Stomach (tissue), 4 donors: ENCODE results near the gene INPP5J.

ENCODE experiments used
- POLR2A ChIP-seq, 4 donors: fragments of 450-650 bp; IDR thresholded peaks; one replicate each; pipeline ENCODE4 v1.6.1; 2016; ENCODE audit warnings: antibody characterized with exemption in 4 of 4, control low read depth in 2 of 4, mild to moderate bottlenecking in 1 of 4, moderate library complexity in 1 of 4
- TF ChIP-seq, protein P1 (sequence below), 7 experiments: fragments of 450-650 bp in 4 of 7; fragments of 200-600 bp in 3 of 7; sonication (generic) in 3 of 7; IDR thresholded peaks; one replicate each; pipeline ENCODE4 v1.5.1; 2016 to 2019; ENCODE audit warnings: antibody characterized with exemption in 7 of 7, control low read depth in 2 of 7, mild to moderate bottlenecking in 1 of 7

DNA sequence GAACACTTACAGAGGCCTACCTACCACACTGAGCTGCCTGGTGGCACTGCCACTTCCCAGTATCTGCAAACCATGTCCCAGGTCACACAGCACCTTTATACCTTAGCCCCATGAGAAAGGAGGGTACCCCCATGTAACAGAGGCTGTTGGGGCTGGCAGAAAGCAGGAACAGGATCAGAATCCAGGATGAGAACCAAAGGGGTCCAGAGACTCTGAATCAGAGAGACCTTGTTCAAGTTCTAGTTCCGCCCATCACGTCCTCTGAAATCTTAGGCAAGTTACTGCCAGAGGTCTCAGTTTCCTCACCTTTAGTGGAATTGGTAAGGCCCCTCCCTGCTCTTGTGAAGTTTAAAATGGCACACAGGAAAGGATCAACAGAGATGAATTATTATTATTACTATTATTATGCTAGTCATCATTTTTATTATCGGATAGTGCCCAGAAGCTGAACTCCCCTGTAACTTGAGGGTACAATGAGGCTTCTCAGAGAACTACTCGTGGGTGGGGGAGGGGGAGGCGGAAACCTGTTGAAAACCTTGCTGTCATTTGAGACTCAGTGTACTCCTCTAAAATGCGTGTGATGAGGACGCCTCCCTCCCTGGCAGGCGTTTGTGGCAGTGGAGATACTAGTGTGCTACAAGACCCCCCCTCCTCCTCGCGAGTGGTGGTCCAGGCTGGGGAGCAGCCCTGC lies 24.7 kb upstream of the INPP5J start:
- no peak for TF ChIP-seq POLR2A (IDR thresholded peaks at IDR 0.05)
- TF ChIP-seq, protein P1, sequence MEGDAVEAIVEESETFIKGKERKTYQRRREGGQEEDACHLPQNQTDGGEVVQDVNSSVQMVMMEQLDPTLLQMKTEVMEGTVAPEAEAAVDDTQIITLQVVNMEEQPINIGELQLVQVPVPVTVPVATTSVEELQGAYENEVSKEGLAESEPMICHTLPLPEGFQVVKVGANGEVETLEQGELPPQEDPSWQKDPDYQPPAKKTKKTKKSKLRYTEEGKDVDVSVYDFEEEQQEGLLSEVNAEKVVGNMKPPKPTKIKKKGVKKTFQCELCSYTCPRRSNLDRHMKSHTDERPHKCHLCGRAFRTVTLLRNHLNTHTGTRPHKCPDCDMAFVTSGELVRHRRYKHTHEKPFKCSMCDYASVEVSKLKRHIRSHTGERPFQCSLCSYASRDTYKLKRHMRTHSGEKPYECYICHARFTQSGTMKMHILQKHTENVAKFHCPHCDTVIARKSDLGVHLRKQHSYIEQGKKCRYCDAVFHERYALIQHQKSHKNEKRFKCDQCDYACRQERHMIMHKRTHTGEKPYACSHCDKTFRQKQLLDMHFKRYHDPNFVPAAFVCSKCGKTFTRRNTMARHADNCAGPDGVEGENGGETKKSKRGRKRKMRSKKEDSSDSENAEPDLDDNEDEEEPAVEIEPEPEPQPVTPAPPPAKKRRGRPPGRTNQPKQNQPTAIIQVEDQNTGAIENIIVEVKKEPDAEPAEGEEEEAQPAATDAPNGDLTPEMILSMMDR (IDR thresholded peaks at IDR 0.05) = no peak
